Kidney (tissue), 14 donors: ENCODE results near the gene SVOPL. TPM values are rescaled to one million over a fixed set of nuclear protein-coding genes. Genes with fewer than 3 reads are reported as not detected.
"Not testable (repeated sequence)": the region's sequence is repeated elsewhere in the genome, so short reads cannot be mapped to it uniquely, and the experiment has no call there.

Experiments
- DNase-seq, 5 donors: peaks; one replicate each; pipeline ENCODE4 v3.0.0-alpha.2; 2013 to 2020
- FAIRE-seq: peaks from 2 replicates; lab custom pipeline; 2012; peaks lifted over from hg19 to GRCh38; lab: Jason Lieb, UNC
- H3K27ac ChIP-seq, 2 donors: one replicate each; pipeline ENCODE4 v1.7.0; 2013; ENCODE audit warnings: low read depth in 2 of 2, low read length in 2 of 2, inconsistent platforms in 1 of 2
- H3K27me3 ChIP-seq: one replicate; pipeline ENCODE4 v1.7.1; 2013; ENCODE audit warnings: low read length, inconsistent platforms; ENCODE audit not compliant: control insufficient read depth, insufficient read depth
- H3K36me3 ChIP-seq, 3 donors: one replicate each; pipeline versions ENCODE4 v1.7.0 to v1.7.1; 2013; ENCODE audit warnings: low read length in 3 of 3, control low read depth in 1 of 3, inconsistent platforms in 1 of 3; ENCODE audit not compliant: insufficient read depth in 3 of 3, control insufficient read depth in 2 of 3
- H3K4me1 ChIP-seq, 3 donors: one replicate each; pipeline versions ENCODE4 v1.7.0 to v1.7.1; 2013; ENCODE audit warnings: low read length in 3 of 3, inconsistent platforms in 1 of 3, low read depth in 1 of 3; ENCODE audit not compliant: control insufficient read depth in 2 of 3, insufficient read depth in 2 of 3
- H3K4me3 ChIP-seq, 3 donors: one replicate each; pipeline versions ENCODE4 v1.7.0 to v1.8.1; 2013; ENCODE audit warnings: low read length in 3 of 3, control low read depth in 1 of 3, inconsistent platforms in 1 of 3
- H3K9ac ChIP-seq, 3 donors: one replicate each; pipeline versions ENCODE4 v1.7.0 to v1.7.1; 2013; ENCODE audit warnings: low read length in 3 of 3, control low read depth in 1 of 3, inconsistent platforms in 1 of 3
- H3K9me3 ChIP-seq, 3 donors: one replicate each; pipeline versions ENCODE4 v1.7.0 to v1.7.1; 2013; ENCODE audit warnings: low read length in 3 of 3, control low read depth in 1 of 3, inconsistent platforms in 1 of 3; ENCODE audit not compliant: control insufficient read depth in 2 of 3, insufficient read depth in 1 of 3
- CTCF ChIP-seq: IDR thresholded peaks from 3 replicates; pipeline ENCODE4 v1.5.1; 2012; ENCODE audit warnings: mild to moderate bottlenecking, moderate library complexity, borderline replicate concordance; ENCODE audit not compliant: insufficient read depth; ENCODE audit errors: extremely low read depth
- intact Hi-C: fragments of 100-400 bp; cut with DNase I; formaldehyde crosslinking; loops from one replicate; pipeline ENCODE4 v1.11.1; 2022
- polyA plus RNA-seq: library from polyadenylated mRNA; stranded (reverse); fragments of 350-450 nt; fragmentation: Illumina TruSeq; extraction: RNeasy Lipid Tissue Mini Kit (QIAGEN cat#74804); gene quantifications from one replicate; pipeline ENCODE4 v1.2.3, GENCODE V29; 2014; ENCODE audit warnings: low read depth, low replicate concordance; ENCODE audit not compliant: insufficient read depth
- total RNA-seq: library from RNA; stranded (reverse); fragmentation: NEBNext Ultra II Directional; extraction: Animal tissue kit (Norgen Biotek cat#: 25700); gene quantifications from one replicate; pipeline ENCODE4 v1.2.1, GENCODE V29; 2021
- donor health status: control.
- donor health status: control.
- donor health status: control.
- donor health status: control.
- donor health status: control.
- donor health status: DM: yes; HTN: yes; CAD: no.
- donor health status: Normal renal cell carcinoma (clear cell type).

SVOPL gene
- total and polyA plus RNA-seq, 2 donors from 2014 or later = 2.4 to 5.1 TPM

GRCh38 chr7:138735399-138735798 is 34.2 kb upstream of the SVOPL start:
- intact Hi-C loops = no loop called here
- no peaks in the 10 kb centered on the region for H3K27me3 ChIP-seq
- H3K27ac ChIP-seq = no peak overlapping the region
- H3K4me1 ChIP-seq = no peaks in the 10 kb centered on the region
- no peaks in the 10 kb centered on the region for H3K9me3 ChIP-seq
- TF ChIP-seq CTCF = no peak
- FAIRE-seq (no peak), DNase-seq (peak in 1 of 5 donors; percentile 52)
- H3K4me3 ChIP-seq = no peak overlapping the region
- H3K36me3 ChIP-seq = peaks cover 0 to 7% (median 2%) of the 10 kb centered on the region in 3 donors
- H3K9ac ChIP-seq = no peak overlapping the region

GRCh38 chr7:138731733-138732132 is 30.6 kb upstream of the SVOPL start:
- H3K27me3 ChIP-seq, H3K9me3 ChIP-seq, H3K27ac ChIP-seq, H3K36me3 ChIP-seq, H3K4me3 ChIP-seq, H3K9ac ChIP-seq, H3K4me1 ChIP-seq, intact Hi-C loops, FAIRE-seq: not testable (repeated sequence)
- DNase-seq = peak in 1 of 5 donors; percentile 15

GRCh38 chr7:138729444-138729843 is 28.3 kb upstream of the SVOPL start:
- intact Hi-C loops = no loop called here
- H3K27me3 ChIP-seq = no peaks in the 10 kb centered on the region

More at GRCh38 chr7:138729444-138729843, 28.3 kb upstream of the SVOPL start:
- no peak overlapping the region for H3K27ac ChIP-seq
- FAIRE-seq = no peak
- no peak overlapping the region for H3K9ac ChIP-seq
- H3K4me3 ChIP-seq = no peak overlapping the region
- DNase-seq = peak in 2 of 5 donors; percentile 15 to 20
- no peaks in the 10 kb centered on the region for H3K9me3 ChIP-seq
- TF ChIP-seq CTCF = no peak
- no peaks in the 10 kb centered on the region for H3K4me1 ChIP-seq
- H3K36me3 ChIP-seq = peaks cover 0 to 8% (median 4%) of the 10 kb centered on the region in 3 donors
